Measurements from ENCODE around the gene CHRNA4. TPM values are rescaled to one million over a fixed set of nuclear protein-coding genes. Genes with fewer than 3 reads are reported as not detected.

The CHRNA4 gene
- total and polyA plus RNA-seq, 10 of the 15 experiments (the other 5 are each of a cell fraction or from before 2014, with no cell fraction given) = 0.04 to 0.41 (median 0.06) TPM; not detected in 5

DNA sequence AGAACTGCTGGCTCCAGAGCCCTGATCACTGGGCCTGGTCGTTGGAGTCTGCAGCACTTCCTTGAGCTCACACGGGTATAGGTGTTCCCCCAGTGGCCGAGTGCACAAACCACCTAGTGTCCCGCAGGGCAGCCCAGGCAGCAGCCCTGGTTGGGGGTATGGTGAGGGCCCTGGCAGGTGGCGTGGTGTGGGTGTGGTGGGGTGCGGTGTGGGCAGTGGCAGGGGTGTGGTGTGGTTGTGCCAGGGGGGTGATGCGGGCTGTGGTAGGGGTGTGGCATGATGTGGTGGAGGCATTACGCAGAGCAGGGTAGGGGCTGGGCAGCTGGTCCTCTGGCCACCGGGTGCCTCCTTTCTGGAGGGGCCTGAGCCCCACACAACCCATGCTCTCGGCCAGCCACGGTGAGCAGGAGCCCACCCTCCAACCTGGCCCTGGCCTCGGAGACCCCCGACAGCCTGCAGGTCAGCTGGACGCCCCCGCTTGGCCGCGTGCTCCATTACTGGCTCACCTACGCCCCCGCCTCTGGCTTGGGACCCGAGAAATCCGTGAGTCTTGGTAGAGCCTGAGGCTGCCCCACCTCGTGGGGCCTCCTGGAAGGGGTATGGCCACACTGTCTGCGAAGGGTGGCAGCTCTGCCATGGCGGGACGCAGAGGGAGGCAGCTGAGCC, 47.7 kb downstream of the CHRNA4 start:
- H3K4me3 ChIP-seq = no peak overlapping the region
- no peaks in the 10 kb centered on the region for H3K27me3 ChIP-seq (replicated peaks in 1 of 2; ENCODE audit: control insufficient read depth in 2 of 2, insufficient read depth in 2 of 2, low read length in 1 of 2)
- no peaks in the 10 kb centered on the region for H4K20me1 ChIP-seq (ENCODE audit: control insufficient read depth, insufficient read depth)
- no peaks in the 10 kb centered on the region for H3K79me2 ChIP-seq (ENCODE audit: control insufficient read depth, insufficient read depth, low read length)
- CTCF ChIA-PET = interaction anchor here (0.6 kb wide), 1 partner anchor 491 kb away, joined by 3 read pairs; no protein-coding TSS in a partner anchor
- intact Hi-C loops (cut with micrococcal nuclease; ENCODE audit: unreplicated experiment) (no loop called here), in situ Hi-C loops (cut with MboI) (no loop called here)
- RAD21 ChIA-PET (ENCODE audit: unreplicated experiment) = no interaction called here
- no peak overlapping the region for H3K9ac ChIP-seq (ENCODE audit: control insufficient read depth, insufficient read depth, low read length)
- H3K9me3 ChIP-seq (replicated peaks; ENCODE audit: control insufficient read depth, insufficient read depth, low read length) = no peaks in the 10 kb centered on the region
- no peak for FAIRE-seq
- no TSS peak for BruUV-seq (replicated peaks)
- H2AFZ ChIP-seq (ENCODE audit: control insufficient read depth, low read depth, low read length) = no peak overlapping the region
- H3K27ac ChIP-seq (ENCODE audit: control insufficient read depth, insufficient read depth) = no peak overlapping the region
- SMC1A ChIA-PET (ENCODE audit: uncharacterized antibody, unreplicated experiment) = no interaction called here
- WGBS (ENCODE audit: insufficient coverage, insufficient replicate concordance, low lambda C conversion rate, missing lambda C conversion rate) = 37% methylated on average over 22 of the region's 25 CpGs
- no peak for DNase-seq (ENCODE audit: low read depth, low spot score)
- no peak overlapping the region for H3K4me2 ChIP-seq (ENCODE audit: control insufficient read depth, insufficient read depth)
- POLR2A ChIA-PET = no interaction called here
- no peak for ATAC-seq
- no peaks in the 10 kb centered on the region for H3K4me1 ChIP-seq (ENCODE audit: control insufficient read depth, insufficient read depth, low read length)
- H3K36me3 ChIP-seq (ENCODE audit: control insufficient read depth in 2 of 2, insufficient read depth in 2 of 2, low read length in 1 of 2) = no peaks in the 10 kb centered on the region
- TF ChIP-seq BRCA1 (IDR thresholded peaks at IDR 0.05; ENCODE audit: low read depth, low read length) = no peak
- TF ChIP-seq, protein P1, sequence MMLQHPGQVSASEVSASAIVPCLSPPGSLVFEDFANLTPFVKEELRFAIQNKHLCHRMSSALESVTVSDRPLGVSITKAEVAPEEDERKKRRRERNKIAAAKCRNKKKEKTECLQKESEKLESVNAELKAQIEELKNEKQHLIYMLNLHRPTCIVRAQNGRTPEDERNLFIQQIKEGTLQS (IDR thresholded peaks at IDR 0.05; ENCODE audit: borderline replicate concordance, extremely low read depth, low read depth, low read length) = no peak
- no peak for TF ChIP-seq FOXK2 (IDR thresholded peaks at IDR 0.05)
- TF ChIP-seq POLR2AphosphoS2 (IDR thresholded peaks at IDR 0.05; ENCODE audit: low read depth, low read length) = no peak
- TF ChIP-seq ZNF24 (IDR thresholded peaks at IDR 0.05) = no peak
- TF ChIP-seq, protein P2, sequence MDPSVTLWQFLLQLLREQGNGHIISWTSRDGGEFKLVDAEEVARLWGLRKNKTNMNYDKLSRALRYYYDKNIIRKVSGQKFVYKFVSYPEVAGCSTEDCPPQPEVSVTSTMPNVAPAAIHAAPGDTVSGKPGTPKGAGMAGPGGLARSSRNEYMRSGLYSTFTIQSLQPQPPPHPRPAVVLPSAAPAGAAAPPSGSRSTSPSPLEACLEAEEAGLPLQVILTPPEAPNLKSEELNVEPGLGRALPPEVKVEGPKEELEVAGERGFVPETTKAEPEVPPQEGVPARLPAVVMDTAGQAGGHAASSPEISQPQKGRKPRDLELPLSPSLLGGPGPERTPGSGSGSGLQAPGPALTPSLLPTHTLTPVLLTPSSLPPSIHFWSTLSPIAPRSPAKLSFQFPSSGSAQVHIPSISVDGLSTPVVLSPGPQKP (IDR thresholded peaks at IDR 0.05; ENCODE audit: low read depth, low read length) = no peak
- TF ChIP-seq, protein P3, sequence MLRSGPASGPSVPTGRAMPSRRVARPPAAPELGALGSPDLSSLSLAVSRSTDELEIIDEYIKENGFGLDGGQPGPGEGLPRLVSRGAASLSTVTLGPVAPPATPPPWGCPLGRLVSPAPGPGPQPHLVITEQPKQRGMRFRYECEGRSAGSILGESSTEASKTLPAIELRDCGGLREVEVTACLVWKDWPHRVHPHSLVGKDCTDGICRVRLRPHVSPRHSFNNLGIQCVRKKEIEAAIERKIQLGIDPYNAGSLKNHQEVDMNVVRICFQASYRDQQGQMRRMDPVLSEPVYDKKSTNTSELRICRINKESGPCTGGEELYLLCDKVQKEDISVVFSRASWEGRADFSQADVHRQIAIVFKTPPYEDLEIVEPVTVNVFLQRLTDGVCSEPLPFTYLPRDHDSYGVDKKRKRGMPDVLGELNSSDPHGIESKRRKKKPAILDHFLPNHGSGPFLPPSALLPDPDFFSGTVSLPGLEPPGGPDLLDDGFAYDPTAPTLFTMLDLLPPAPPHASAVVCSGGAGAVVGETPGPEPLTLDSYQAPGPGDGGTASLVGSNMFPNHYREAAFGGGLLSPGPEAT (IDR thresholded peaks at IDR 0.05; ENCODE audit: low read depth) = no peak
- TF ChIP-seq KDM1A (IDR thresholded peaks at IDR 0.05; ENCODE audit: borderline replicate concordance) = no peak
- TF ChIP-seq, protein P4, sequence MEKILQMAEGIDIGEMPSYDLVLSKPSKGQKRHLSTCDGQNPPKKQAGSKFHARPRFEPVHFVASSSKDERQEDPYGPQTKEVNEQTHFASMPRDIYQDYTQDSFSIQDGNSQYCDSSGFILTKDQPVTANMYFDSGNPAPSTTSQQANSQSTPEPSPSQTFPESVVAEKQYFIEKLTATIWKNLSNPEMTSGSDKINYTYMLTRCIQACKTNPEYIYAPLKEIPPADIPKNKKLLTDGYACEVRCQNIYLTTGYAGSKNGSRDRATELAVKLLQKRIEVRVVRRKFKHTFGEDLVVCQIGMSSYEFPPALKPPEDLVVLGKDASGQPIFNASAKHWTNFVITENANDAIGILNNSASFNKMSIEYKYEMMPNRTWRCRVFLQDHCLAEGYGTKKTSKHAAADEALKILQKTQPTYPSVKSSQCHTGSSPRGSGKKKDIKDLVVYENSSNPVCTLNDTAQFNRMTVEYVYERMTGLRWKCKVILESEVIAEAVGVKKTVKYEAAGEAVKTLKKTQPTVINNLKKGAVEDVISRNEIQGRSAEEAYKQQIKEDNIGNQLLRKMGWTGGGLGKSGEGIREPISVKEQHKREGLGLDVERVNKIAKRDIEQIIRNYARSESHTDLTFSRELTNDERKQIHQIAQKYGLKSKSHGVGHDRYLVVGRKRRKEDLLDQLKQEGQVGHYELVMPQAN (conservative IDR thresholded peaks at IDR 0.05) = no peak
- TF ChIP-seq, protein P5, sequence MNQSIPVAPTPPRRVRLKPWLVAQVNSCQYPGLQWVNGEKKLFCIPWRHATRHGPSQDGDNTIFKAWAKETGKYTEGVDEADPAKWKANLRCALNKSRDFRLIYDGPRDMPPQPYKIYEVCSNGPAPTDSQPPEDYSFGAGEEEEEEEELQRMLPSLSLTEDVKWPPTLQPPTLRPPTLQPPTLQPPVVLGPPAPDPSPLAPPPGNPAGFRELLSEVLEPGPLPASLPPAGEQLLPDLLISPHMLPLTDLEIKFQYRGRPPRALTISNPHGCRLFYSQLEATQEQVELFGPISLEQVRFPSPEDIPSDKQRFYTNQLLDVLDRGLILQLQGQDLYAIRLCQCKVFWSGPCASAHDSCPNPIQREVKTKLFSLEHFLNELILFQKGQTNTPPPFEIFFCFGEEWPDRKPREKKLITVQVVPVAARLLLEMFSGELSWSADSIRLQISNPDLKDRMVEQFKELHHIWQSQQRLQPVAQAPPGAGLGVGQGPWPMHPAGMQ (IDR thresholded peaks at IDR 0.05; ENCODE audit: borderline replicate concordance) = no peak
- TF ChIP-seq RCOR1 (conservative IDR thresholded peaks at IDR 0.05; ENCODE audit: low read depth, low read length) = no peak
- no peak for TF ChIP-seq LARP7 (IDR thresholded peaks at IDR 0.05)
- no peak for TF ChIP-seq ASH2L (IDR thresholded peaks at IDR 0.05; ENCODE audit: borderline replicate concordance, low read depth)
- no peak for TF ChIP-seq PAX5 (IDR thresholded peaks at IDR 0.05; ENCODE audit: borderline replicate concordance, low read depth, low read length)
